Endodermal cell (in vitro differentiated cells): ENCODE data around the gene TSSC4. TPM values are rescaled to one million over a fixed set of nuclear protein-coding genes. Genes with fewer than 3 reads are reported as not detected.

Experiments used
- DNase-seq: peaks from one replicate; pipeline ENCODE4 v3.0.0-alpha.2; 2017
- H3K27ac ChIP-seq: 2 replicates; pipeline ENCODE4 v1.5.1; 2013; ENCODE audit warnings: mild to moderate bottlenecking, low read depth, low read length, moderate library complexity
- H3K27me3 ChIP-seq: 2 replicates; pipeline ENCODE4 v1.6.1; 2013; ENCODE audit warnings: mild to moderate bottlenecking, low read length, moderate library complexity; ENCODE audit not compliant: insufficient read depth, control insufficient read depth, poor library complexity, severe bottlenecking
- H3K36me3 ChIP-seq: 2 replicates; pipeline ENCODE4 v1.7.0; 2013; ENCODE audit warnings: mild to moderate bottlenecking, low read length, moderate library complexity; ENCODE audit not compliant: control insufficient read depth, insufficient read depth
- H3K4me1 ChIP-seq: one replicate; pipeline ENCODE4 v1.7.0; 2013; ENCODE audit warnings: low read length; ENCODE audit not compliant: control insufficient read depth, insufficient read depth
- H3K4me3 ChIP-seq: 2 replicates; pipeline ENCODE4 v1.5.1; 2013; ENCODE audit warnings: mild to moderate bottlenecking, low read length, moderate library complexity
- H3K9ac ChIP-seq: 2 replicates; pipeline ENCODE4 v1.6.1; 2013; ENCODE audit warnings: mild to moderate bottlenecking, low read length, moderate library complexity; ENCODE audit not compliant: poor library complexity, severe bottlenecking; ENCODE audit errors: extremely low read depth
- H3K9me3 ChIP-seq: 2 replicates; pipeline ENCODE4 v1.6.1; 2013; ENCODE audit warnings: mild to moderate bottlenecking, low read length, moderate library complexity; ENCODE audit not compliant: control insufficient read depth
- H3K27ac Mint-ChIP-seq: 2 replicates; pipeline ENCODE4 v1.8.0; 2020; ENCODE audit warnings: mixed read lengths
- H3K27me3 Mint-ChIP-seq: 2 replicates; pipeline ENCODE4 v1.8.0; 2021; ENCODE audit warnings: mild to moderate bottlenecking, mixed read lengths; ENCODE audit not compliant: insufficient read depth
- H3K36me3 Mint-ChIP-seq: 2 replicates; pipeline ENCODE4 v1.8.0; 2020; ENCODE audit warnings: low read depth, mixed read lengths
- H3K4me1 Mint-ChIP-seq: 2 replicates; pipeline ENCODE4 v1.8.0; 2020; ENCODE audit warnings: mixed read lengths
- H3K4me3 Mint-ChIP-seq: 2 replicates; pipeline ENCODE4 v1.8.0; 2020; ENCODE audit warnings: mild to moderate bottlenecking, moderate library complexity, mixed read lengths
- H3K9me3 Mint-ChIP-seq: 2 replicates; pipeline ENCODE4 v1.8.0; 2020; ENCODE audit warnings: mild to moderate bottlenecking, mixed read lengths
- WGBS, 2 experiments: methylation state at CpG; one replicate each; pipeline versions ENCODE4 v1.1.5 to v1.1.7; 2013; ENCODE audit warnings: missing lambda C conversion rate in 2 of 2, mixed read lengths in 1 of 2; ENCODE audit not compliant: insufficient coverage in 1 of 2, insufficient read length in 1 of 2; 5-methylcytosine and 5-hydroxymethylcytosine counted together
- total RNA-seq, 2 donors: library from RNA; stranded (reverse); fragmentation: NEBNext Ultra II Directional in 1 of 2; extraction: Animal tissue kit (Norgen Biotek cat#: 25700) in 1 of 2; gene quantifications; 2 replicates in 1 of 2; 3 replicates in 1 of 2; pipeline ENCODE4 v1.2.1, GENCODE V29; 2021
- TF ChIP-seq, protein P1 (sequence below): fragments of 200-600 bp; sonication (generic); conservative IDR thresholded peaks from 2 replicates; pipeline ENCODE4 v1.5.0; 2021; ENCODE audit warnings: antibody characterized with exemption, mild to moderate bottlenecking

TSSC4 gene
- total RNA-seq, 2 donors from 2014 or later = 47.2 to 51.1 TPM

DNA sequence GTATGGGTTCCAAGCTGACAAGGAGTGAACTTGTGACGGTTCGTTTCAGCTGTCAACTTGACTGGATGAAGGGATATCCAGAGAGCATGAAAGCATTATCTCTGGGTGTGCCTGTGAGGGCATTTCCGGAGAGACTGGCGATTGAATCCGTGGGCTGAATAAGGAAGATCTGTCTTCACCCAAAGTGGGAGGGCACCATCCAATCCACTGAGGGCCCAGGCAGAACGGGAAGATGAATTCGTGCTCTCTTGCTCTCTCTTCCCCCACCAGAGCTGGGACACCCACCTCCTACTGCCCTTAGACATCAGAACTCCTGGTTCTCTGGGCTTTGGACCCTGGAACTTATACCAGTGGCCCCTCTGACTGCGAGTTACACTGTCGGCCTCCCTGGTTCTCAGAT is 39.0 kb upstream of the TSSC4 start:
- Histone ChIP-seq H3K36me3 (no peaks in the 10 kb centered on the region), H3K27me3 (no peaks in the 10 kb centered on the region), H3K4me1 (no peaks in the 10 kb centered on the region), H3K9ac (no peak overlapping the region), H3K9me3 (no peaks in the 10 kb centered on the region), H3K27ac (no peak overlapping the region), H3K4me3 (no peak overlapping the region)
- whole genome bisulfite sequencing, 2 experiments = 79 to 86% methylated on average over 5 to 9 of the region's 9 CpGs
- no peak overlapping the region for H3K27ac Mint-ChIP-seq
- DNase-seq = no peak
- H3K9me3 Mint-ChIP-seq = peaks cover 5% of the 10 kb centered on the region
- no peaks in the 10 kb centered on the region for H3K36me3 Mint-ChIP-seq
- TF ChIP-seq, protein P1, sequence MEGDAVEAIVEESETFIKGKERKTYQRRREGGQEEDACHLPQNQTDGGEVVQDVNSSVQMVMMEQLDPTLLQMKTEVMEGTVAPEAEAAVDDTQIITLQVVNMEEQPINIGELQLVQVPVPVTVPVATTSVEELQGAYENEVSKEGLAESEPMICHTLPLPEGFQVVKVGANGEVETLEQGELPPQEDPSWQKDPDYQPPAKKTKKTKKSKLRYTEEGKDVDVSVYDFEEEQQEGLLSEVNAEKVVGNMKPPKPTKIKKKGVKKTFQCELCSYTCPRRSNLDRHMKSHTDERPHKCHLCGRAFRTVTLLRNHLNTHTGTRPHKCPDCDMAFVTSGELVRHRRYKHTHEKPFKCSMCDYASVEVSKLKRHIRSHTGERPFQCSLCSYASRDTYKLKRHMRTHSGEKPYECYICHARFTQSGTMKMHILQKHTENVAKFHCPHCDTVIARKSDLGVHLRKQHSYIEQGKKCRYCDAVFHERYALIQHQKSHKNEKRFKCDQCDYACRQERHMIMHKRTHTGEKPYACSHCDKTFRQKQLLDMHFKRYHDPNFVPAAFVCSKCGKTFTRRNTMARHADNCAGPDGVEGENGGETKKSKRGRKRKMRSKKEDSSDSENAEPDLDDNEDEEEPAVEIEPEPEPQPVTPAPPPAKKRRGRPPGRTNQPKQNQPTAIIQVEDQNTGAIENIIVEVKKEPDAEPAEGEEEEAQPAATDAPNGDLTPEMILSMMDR = no peak
- no peaks in the 10 kb centered on the region for H3K4me1 Mint-ChIP-seq
- H3K4me3 Mint-ChIP-seq = no peak overlapping the region
- H3K27me3 Mint-ChIP-seq = peaks cover 5% of the 10 kb centered on the region

DNA sequence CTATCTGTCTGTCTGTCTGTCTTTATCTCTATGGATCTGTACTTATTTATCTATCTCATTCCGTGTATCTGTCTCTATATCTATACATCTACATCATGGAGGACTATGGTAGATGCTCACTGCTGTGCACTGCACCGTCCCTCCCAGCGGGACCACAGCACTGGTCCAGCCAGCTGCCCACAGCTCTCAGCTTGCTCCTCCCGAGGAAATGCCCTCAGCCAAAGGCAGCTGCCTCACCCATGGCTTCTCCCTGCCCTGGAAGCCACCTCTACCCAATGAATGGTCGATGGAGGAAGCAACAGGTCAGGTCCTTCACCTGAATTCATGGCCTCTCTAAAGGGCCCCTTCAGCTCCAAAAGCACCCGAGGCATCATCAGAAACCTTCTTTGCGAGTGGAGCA is 38.1 kb upstream of the TSSC4 start:
- no peaks in the 10 kb centered on the region for H3K36me3 ChIP-seq
- 89 to 95% methylated on average over 4 to 7 of the region's 7 CpGs for WGBS, 2 experiments
- TF ChIP-seq, protein P1 = no peak
- H3K9me3 ChIP-seq = no peaks in the 10 kb centered on the region
- no peaks in the 10 kb centered on the region for H3K4me1 ChIP-seq
- Mint-ChIP-seq H3K4me1 (no peaks in the 10 kb centered on the region), H3K4me3 (no peak overlapping the region), H3K27me3 (peaks cover 3% of the 10 kb centered on the region), H3K9me3 (no peaks in the 10 kb centered on the region), H3K27ac (no peak overlapping the region), H3K36me3 (no peaks in the 10 kb centered on the region)
- H3K27me3 ChIP-seq = no peaks in the 10 kb centered on the region
- no peak for DNase-seq
- no peak overlapping the region for H3K27ac ChIP-seq
- no peak overlapping the region for H3K9ac ChIP-seq
- H3K4me3 ChIP-seq = no peak overlapping the region

DNA sequence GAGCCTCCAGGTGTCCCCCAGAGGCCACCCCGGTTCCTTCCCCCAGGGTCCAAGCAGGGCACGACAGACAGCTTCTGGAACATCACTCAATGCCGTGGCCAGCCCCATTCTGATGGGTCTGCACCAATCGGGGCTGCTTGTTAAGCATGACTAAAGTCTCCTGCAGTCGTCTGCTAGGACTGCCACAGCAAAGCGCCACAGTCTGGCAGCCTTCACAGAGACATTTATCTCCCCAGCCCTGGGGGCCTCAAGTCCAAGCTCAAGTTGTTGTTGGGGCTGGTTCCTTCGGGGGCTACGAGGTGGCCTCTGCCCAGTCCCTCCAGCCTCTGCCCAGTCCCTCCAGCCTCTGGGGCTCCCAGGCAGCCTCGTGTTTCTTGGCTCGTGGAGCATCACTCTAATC is 37.4 kb upstream of the TSSC4 start:
- WGBS, 2 experiments = 91 to 96% methylated on average over 5 to 10 of the region's 10 CpGs
- no peaks in the 10 kb centered on the region for H3K27me3 ChIP-seq
- Mint-ChIP-seq H3K27ac (no peak overlapping the region), H3K27me3 (peaks cover 1% of the 10 kb centered on the region), H3K9me3 (no peaks in the 10 kb centered on the region), H3K4me1 (no peaks in the 10 kb centered on the region), H3K36me3 (no peaks in the 10 kb centered on the region), H3K4me3 (no peak overlapping the region)
- no peak overlapping the region for H3K9ac ChIP-seq
- no peaks in the 10 kb centered on the region for H3K36me3 ChIP-seq
- TF ChIP-seq, protein P1 = no peak
- H3K27ac ChIP-seq = no peak overlapping the region
- H3K4me1 ChIP-seq = no peaks in the 10 kb centered on the region
- H3K4me3 ChIP-seq = no peak overlapping the region
- DNase-seq = no peak
- H3K9me3 ChIP-seq = no peaks in the 10 kb centered on the region
